ENCODE data around the gene LMTK3. TPM values are rescaled to one million over a fixed set of nuclear protein-coding genes. Genes with fewer than 3 reads are reported as not detected.

LMTK3 gene
- total and polyA plus RNA-seq, 9 of the 15 experiments (the other 6 are each of a cell fraction or from before 2014, with no cell fraction given) = 0.35 to 12.3 (median 2.0) TPM; not detected in 2

DNA sequence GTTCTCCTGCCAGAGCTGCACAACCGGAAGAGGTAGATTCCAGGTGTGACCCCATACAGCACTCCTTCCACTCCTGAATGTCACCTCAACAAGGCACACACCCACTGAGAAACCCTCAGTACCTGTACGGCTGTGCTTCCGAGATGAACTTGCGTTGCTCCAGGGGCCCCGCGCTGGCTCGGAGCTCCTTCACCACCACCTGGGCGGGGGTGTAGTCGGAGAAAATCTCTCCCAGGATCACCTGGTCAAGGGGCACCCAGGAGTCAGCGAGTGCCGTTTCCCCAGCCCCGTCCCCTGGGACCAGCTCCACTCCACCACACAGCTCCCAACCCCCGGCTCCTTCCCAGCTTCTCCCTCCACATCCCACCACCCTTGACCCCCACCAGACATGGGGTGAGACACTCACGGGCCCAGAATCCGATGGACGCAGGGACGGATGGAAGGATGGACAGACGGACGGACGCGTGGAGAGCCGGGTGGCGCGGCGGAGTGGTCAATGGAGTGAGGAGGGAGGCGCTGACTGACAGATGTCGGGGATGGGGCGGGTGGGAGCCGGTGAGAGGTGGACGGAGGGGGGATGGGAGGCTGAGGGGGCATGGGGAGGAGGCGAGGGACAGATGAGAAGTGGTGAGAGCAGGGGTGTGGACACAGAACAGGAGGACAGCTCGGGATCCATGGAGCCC, 2.8 kb downstream of the LMTK3 start:
- 17% methylated on average over 24 of the region's 32 CpGs for WGBS (ENCODE audit: insufficient coverage, low coverage, missing lambda C conversion rate)
- POLR2A ChIA-PET = interaction anchor here (0.6 to 1.0 kb wide), 5 partner anchors 9 to 75 kb away, joined by 3 to 5 read pairs (median 4); no protein-coding TSS in a partner anchor
- no peak overlapping the region for H3K27ac ChIP-seq (ENCODE audit: extremely low read depth, low read depth, low read length)

More for the DNA sequence above, 2.8 kb downstream of the LMTK3 start:
- Histone ChIP-seq H3K79me2 (ENCODE audit: control insufficient read depth, insufficient read depth, low read length) (no peaks in the 10 kb centered on the region), H3K4me2 (ENCODE audit: insufficient read depth, low read length) (no peak overlapping the region), H3K9ac (ENCODE audit: insufficient read depth in 1 of 2, low read depth in 2 of 2, low read length in 2 of 2) (peak overlapping the region in 1 of 2 experiments; percentile 41; a peak in 1 of 4 replicates), H3K36me3 (ENCODE audit: control insufficient read depth, insufficient read depth, low read length) (no peaks in the 10 kb centered on the region), H4K20me1 (replicated peaks; ENCODE audit: control insufficient read depth, insufficient read depth, low read length) (peaks cover 8% of the 10 kb centered on the region; the same call in 1 of the 2 replicates), H3K9me3 (replicated peaks; ENCODE audit: control insufficient read depth, insufficient read depth, low read depth, low read length) (no peaks in the 10 kb centered on the region), H3K4me3 (no peak overlapping the region), H3K9me1 (ENCODE audit: control insufficient read depth, insufficient read depth, low read length) (no peaks in the 10 kb centered on the region), H3K4me1 (replicated peaks in 1 of 2; ENCODE audit: control insufficient read depth in 2 of 2, insufficient read depth in 2 of 2, low read length in 2 of 2) (peaks cover 0 to 31% of the 10 kb centered on the region in 2 experiments; a peak in 4 of 5 replicates), H3K27me3 (ENCODE audit: control insufficient read depth in 2 of 2, insufficient read depth in 2 of 2, low read length in 2 of 2) (peaks cover 7 to 30% of the 10 kb centered on the region in 2 experiments; a peak in 3 of 5 replicates), H2AFZ (ENCODE audit: low read depth, low read length) (no peak overlapping the region)
- TF ChIP-seq HDAC8 (tag; IDR thresholded peaks at IDR 0.05) (no peak), MAFF (IDR thresholded peaks at IDR 0.05; ENCODE audit: low read length) (no peak), ZSCAN29 (IDR thresholded peaks at IDR 0.05) (no peak)
- TF ChIP-seq, protein P1, sequence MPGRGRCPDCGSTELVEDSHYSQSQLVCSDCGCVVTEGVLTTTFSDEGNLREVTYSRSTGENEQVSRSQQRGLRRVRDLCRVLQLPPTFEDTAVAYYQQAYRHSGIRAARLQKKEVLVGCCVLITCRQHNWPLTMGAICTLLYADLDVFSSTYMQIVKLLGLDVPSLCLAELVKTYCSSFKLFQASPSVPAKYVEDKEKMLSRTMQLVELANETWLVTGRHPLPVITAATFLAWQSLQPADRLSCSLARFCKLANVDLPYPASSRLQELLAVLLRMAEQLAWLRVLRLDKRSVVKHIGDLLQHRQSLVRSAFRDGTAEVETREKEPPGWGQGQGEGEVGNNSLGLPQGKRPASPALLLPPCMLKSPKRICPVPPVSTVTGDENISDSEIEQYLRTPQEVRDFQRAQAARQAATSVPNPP (IDR thresholded peaks at IDR 0.05; ENCODE audit: borderline replicate concordance, insufficient read depth, insufficient read length) = no peak
- TF ChIP-seq, protein P2, sequence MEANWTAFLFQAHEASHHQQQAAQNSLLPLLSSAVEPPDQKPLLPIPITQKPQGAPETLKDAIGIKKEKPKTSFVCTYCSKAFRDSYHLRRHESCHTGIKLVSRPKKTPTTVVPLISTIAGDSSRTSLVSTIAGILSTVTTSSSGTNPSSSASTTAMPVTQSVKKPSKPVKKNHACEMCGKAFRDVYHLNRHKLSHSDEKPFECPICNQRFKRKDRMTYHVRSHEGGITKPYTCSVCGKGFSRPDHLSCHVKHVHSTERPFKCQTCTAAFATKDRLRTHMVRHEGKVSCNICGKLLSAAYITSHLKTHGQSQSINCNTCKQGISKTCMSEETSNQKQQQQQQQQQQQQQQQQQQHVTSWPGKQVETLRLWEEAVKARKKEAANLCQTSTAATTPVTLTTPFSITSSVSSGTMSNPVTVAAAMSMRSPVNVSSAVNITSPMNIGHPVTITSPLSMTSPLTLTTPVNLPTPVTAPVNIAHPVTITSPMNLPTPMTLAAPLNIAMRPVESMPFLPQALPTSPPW (CRISPR knock-in tag; IDR thresholded peaks at IDR 0.05) = no peak
- TF ChIP-seq, protein P3, sequence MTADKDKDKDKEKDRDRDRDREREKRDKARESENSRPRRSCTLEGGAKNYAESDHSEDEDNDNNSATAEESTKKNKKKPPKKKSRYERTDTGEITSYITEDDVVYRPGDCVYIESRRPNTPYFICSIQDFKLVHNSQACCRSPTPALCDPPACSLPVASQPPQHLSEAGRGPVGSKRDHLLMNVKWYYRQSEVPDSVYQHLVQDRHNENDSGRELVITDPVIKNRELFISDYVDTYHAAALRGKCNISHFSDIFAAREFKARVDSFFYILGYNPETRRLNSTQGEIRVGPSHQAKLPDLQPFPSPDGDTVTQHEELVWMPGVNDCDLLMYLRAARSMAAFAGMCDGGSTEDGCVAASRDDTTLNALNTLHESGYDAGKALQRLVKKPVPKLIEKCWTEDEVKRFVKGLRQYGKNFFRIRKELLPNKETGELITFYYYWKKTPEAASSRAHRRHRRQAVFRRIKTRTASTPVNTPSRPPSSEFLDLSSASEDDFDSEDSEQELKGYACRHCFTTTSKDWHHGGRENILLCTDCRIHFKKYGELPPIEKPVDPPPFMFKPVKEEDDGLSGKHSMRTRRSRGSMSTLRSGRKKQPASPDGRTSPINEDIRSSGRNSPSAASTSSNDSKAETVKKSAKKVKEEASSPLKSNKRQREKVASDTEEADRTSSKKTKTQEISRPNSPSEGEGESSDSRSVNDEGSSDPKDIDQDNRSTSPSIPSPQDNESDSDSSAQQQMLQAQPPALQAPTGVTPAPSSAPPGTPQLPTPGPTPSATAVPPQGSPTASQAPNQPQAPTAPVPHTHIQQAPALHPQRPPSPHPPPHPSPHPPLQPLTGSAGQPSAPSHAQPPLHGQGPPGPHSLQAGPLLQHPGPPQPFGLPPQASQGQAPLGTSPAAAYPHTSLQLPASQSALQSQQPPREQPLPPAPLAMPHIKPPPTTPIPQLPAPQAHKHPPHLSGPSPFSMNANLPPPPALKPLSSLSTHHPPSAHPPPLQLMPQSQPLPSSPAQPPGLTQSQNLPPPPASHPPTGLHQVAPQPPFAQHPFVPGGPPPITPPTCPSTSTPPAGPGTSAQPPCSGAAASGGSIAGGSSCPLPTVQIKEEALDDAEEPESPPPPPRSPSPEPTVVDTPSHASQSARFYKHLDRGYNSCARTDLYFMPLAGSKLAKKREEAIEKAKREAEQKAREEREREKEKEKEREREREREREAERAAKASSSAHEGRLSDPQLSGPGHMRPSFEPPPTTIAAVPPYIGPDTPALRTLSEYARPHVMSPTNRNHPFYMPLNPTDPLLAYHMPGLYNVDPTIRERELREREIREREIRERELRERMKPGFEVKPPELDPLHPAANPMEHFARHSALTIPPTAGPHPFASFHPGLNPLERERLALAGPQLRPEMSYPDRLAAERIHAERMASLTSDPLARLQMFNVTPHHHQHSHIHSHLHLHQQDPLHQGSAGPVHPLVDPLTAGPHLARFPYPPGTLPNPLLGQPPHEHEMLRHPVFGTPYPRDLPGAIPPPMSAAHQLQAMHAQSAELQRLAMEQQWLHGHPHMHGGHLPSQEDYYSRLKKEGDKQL (CRISPR knock-in tag; IDR thresholded peaks at IDR 0.05; ENCODE audit: borderline replicate concordance) = no peak
- TF ChIP-seq, protein P4, sequence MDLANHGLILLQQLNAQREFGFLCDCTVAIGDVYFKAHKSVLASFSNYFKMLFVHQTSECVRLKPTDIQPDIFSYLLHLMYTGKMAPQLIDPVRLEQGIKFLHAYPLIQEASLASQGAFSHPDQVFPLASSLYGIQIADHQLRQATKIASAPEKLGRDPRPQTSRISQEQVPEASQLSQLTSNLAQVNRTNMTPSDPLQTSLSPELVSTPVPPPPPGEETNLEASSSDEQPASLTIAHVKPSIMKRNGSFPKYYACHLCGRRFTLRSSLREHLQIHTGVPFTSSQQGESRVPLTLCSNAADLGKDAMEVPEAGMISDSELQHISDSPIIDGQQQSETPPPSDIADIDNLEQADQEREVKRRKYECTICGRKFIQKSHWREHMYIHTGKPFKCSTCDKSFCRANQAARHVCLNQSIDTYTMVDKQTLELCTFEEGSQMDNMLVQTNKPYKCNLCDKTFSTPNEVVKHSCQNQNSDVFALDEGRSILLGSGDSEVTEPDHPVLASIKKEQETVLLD (IDR thresholded peaks at IDR 0.05) = no peak
- intact Hi-C loops (cut with micrococcal nuclease) = no loop called here
- CTCF ChIA-PET (ENCODE audit: low intra/inter-chr PET ratio) = no interaction called here
- no peak for DNase-seq (ENCODE audit: extremely low read depth in 1 of 4, low spot score in 3 of 4)
- ATAC-seq = no peak
- in situ Hi-C loops (cut with MboI) = loop anchor here (5.0 kb wide), 1 partner anchor 73 kb away; no protein-coding TSS in a partner anchor
- no TSS peak for BruUV-seq (replicated peaks)
- FAIRE-seq = no peak
